ENCODE measurements around the gene LINC01488. TPM values are rescaled to one million over a fixed set of nuclear protein-coding genes. Genes with fewer than 3 reads are reported as not detected.

LINC01488 gene
- total and polyA plus RNA-seq, 9 of the 15 experiments (the other 6 are each of a cell fraction or from before 2014, with no cell fraction given) = not detected

- in situ Hi-C loops (cut with MboI) = no loop called here
- no peaks in the 10 kb centered on the region for H4K20me1 ChIP-seq (replicated peaks; ENCODE audit: control insufficient read depth, insufficient read depth, low read length)
- ChIA-PET POLR2A (no interaction called here), CTCF (ENCODE audit: low intra/inter-chr PET ratio) (no interaction called here)
- no peak overlapping the region for H3K4me2 ChIP-seq (ENCODE audit: insufficient read depth, low read length)
- DNase-seq (ENCODE audit: extremely low read depth in 1 of 4, low spot score in 3 of 4) (no peak), FAIRE-seq (no peak), ATAC-seq (no peak)
- no peaks in the 10 kb centered on the region for H3K79me2 ChIP-seq (ENCODE audit: control insufficient read depth, insufficient read depth, low read length)
- H3K27me3 ChIP-seq (ENCODE audit: control insufficient read depth in 2 of 2, insufficient read depth in 2 of 2, low read length in 2 of 2) = no peaks in the 10 kb centered on the region
- H2AFZ ChIP-seq (ENCODE audit: low read depth, low read length) = no peak overlapping the region
- H3K4me3 ChIP-seq = no peak overlapping the region
- H3K9ac ChIP-seq (ENCODE audit: insufficient read depth in 1 of 2, low read depth in 2 of 2, low read length in 2 of 2) = no peak overlapping the region
- BruUV-seq (replicated peaks) = no TSS peak
- no peaks in the 10 kb centered on the region for H3K9me3 ChIP-seq (replicated peaks; ENCODE audit: control insufficient read depth, insufficient read depth, low read depth, low read length)
- intact Hi-C loops (cut with micrococcal nuclease) = no loop called here
- no peak overlapping the region for H3K27ac ChIP-seq (ENCODE audit: extremely low read depth, low read depth, low read length)
- H3K9me1 ChIP-seq (ENCODE audit: control insufficient read depth, insufficient read depth, low read length) = peaks cover 4% of the 10 kb centered on the region
- H3K4me1 ChIP-seq (replicated peaks in 1 of 2; ENCODE audit: control insufficient read depth in 2 of 2, insufficient read depth in 2 of 2, low read length in 2 of 2) = peaks cover 32 to 39% of the 10 kb centered on the region in 2 experiments
- no peaks in the 10 kb centered on the region for H3K36me3 ChIP-seq (ENCODE audit: control insufficient read depth, insufficient read depth, low read length)
- 0 out of 2 replicates have a peak, but pooled peaks have one; percentile 14 for TF ChIP-seq MTA2 (IDR thresholded peaks at IDR 0.05; ENCODE audit: low read depth)
- TF ChIP-seq NFIX (CRISPR knock-in tag; IDR thresholded peaks at IDR 0.05; ENCODE audit: low read depth) = no peak
- no peak for TF ChIP-seq HSF4 (CRISPR knock-in tag; IDR thresholded peaks at IDR 0.05; ENCODE audit: borderline replicate concordance)
- TF ChIP-seq ZNF140 (CRISPR knock-in tag; IDR thresholded peaks at IDR 0.05) = no peak
- TF ChIP-seq NCOA1 (IDR thresholded peaks at IDR 0.05; ENCODE audit: low read depth) = no peak
- TF ChIP-seq ZZZ3 (IDR thresholded peaks at IDR 0.05) = no peak
- no peak for TF ChIP-seq SIN3B (IDR thresholded peaks at IDR 0.05; ENCODE audit: low read depth)
- no peak for TF ChIP-seq BACH1 (tag; IDR thresholded peaks at IDR 0.05)
- TF ChIP-seq, protein P1, sequence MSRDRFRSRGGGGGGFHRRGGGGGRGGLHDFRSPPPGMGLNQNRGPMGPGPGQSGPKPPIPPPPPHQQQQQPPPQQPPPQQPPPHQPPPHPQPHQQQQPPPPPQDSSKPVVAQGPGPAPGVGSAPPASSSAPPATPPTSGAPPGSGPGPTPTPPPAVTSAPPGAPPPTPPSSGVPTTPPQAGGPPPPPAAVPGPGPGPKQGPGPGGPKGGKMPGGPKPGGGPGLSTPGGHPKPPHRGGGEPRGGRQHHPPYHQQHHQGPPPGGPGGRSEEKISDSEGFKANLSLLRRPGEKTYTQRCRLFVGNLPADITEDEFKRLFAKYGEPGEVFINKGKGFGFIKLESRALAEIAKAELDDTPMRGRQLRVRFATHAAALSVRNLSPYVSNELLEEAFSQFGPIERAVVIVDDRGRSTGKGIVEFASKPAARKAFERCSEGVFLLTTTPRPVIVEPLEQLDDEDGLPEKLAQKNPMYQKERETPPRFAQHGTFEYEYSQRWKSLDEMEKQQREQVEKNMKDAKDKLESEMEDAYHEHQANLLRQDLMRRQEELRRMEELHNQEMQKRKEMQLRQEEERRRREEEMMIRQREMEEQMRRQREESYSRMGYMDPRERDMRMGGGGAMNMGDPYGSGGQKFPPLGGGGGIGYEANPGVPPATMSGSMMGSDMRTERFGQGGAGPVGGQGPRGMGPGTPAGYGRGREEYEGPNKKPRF (IDR thresholded peaks at IDR 0.05; ENCODE audit: low read depth, low read length) = no peak
- TF ChIP-seq CSDE1 (IDR thresholded peaks at IDR 0.05) = 0 out of 4 replicates have a peak, but pooled peaks of 1 of the 2 experiments have one; percentile 39
- TF ChIP-seq, protein P2, sequence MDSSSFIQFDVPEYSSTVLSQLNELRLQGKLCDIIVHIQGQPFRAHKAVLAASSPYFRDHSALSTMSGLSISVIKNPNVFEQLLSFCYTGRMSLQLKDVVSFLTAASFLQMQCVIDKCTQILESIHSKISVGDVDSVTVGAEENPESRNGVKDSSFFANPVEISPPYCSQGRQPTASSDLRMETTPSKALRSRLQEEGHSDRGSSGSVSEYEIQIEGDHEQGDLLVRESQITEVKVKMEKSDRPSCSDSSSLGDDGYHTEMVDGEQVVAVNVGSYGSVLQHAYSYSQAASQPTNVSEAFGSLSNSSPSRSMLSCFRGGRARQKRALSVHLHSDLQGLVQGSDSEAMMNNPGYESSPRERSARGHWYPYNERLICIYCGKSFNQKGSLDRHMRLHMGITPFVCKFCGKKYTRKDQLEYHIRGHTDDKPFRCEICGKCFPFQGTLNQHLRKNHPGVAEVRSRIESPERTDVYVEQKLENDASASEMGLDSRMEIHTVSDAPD (CRISPR knock-in tag; IDR thresholded peaks at IDR 0.05) = no peak
- TF ChIP-seq PHB (CRISPR knock-in tag; IDR thresholded peaks at IDR 0.05) = no peak
- TF ChIP-seq FOXP1 (CRISPR knock-in tag; IDR thresholded peaks at IDR 0.05) = no peak
- no peak for TF ChIP-seq SMAD2 (IDR thresholded peaks at IDR 0.05; ENCODE audit: low read depth, low read length)
- no peak for TF ChIP-seq TGIF2 (CRISPR knock-in tag; IDR thresholded peaks at IDR 0.05)
- no peak for TF ChIP-seq SAFB2 (IDR thresholded peaks at IDR 0.05; ENCODE audit: borderline replicate concordance, low read depth, low read length, severe bottlenecking)
- TF ChIP-seq CCNT2 (IDR thresholded peaks at IDR 0.05; ENCODE audit: borderline replicate concordance, extremely low read depth, insufficient read length, low read depth, low read length) = no peak
- no peak for TF ChIP-seq TARDBP (IDR thresholded peaks at IDR 0.05)
- no peak for TF ChIP-seq FOXJ2 (tag; IDR thresholded peaks at IDR 0.05)
- TF ChIP-seq DNMT1 (IDR thresholded peaks at IDR 0.05) = no peak
Observed at GRCh38 chr11:69451289-69451688, 30.2 kb upstream of the LINC01488 start.

Measured in K562 (cell line).